HG02763 (cell line): ENCODE measurements around the gene PTPRZ1.

Source experiments
- ATAC-seq: cut with Tn5 transposase; IDR thresholded peaks from one replicate; pipeline ENCODE4 v1.9.1; 2021; ENCODE audit warnings: mild to moderate bottlenecking, moderate library complexity; ENCODE audit not compliant: unreplicated experiment

Gene PTPRZ1

DNA sequence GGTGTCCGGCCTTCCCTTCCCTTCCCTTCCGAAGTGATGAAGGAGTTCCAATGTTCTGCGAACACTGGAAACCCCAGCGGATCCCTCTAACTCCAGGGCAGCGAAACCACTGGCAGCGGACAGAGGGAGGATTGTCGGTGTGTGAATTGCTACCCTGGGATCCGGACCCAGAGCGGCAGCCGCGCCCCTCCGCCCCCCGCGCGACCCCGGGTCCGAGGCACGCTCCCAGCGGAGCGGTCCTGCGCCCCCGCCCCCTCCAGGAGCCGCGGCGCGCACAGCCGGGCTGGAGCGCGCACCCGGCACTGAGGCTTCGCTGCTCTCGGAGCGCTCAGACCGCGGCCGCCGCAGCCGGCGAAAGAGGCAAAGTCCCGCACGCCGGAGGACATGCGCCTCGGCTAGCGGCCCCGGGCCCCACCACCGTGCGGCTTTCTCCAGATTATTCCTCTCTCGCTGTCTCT is at the start of gene PTPRZ1:
Gene PTPRZ1 (plus strand): TSS at position 331 of the 458 bp plus-strand sequence. CDS start 339 bp downstream, outside the sequence.
- no peak for ATAC-seq

DNA sequence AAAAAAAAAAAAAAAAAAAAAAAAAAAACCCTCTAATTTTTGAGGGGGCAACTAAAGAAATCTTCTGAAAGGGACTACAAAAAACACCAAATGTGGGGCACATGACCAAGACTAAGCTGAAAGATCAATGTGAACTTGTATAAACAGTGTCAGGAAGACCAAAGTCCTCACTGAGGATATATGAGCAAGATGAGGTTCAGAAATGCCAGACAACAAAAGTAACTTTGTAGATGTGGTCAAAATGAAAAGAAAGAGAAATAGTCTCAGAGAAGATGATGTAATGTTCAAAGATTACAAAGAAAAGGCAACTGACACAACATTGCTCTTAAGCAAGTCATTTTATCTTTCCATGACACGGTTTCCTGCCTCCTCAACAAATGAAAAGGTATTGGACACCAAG is 48.7 kb upstream of the PTPRZ1 start:
- ATAC-seq: no peak

DNA sequence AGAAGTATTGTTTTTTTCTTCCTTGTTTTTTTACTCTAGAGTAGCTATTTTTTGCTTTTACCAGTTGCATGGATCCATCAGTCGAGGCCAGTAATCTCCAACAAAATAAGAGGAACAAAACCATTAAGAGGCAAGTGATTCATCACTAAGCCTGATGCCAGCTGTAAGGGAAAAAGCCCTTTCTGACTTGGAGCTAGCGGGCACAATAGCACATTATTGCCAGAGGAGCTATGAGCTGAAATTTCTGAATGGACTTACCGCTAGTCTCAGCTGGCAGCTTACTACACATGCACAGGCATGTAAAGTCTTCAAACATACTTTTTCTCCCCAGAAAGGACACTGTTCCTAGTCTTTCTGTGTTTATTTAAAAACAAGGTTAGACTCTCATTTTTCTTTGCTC is 41.6 kb upstream of the PTPRZ1 start:
- no peak for ATAC-seq

GRCh38 chr7:121831801-121832200 is 41.2 kb upstream of the PTPRZ1 start:
- ATAC-seq: no peak

DNA sequence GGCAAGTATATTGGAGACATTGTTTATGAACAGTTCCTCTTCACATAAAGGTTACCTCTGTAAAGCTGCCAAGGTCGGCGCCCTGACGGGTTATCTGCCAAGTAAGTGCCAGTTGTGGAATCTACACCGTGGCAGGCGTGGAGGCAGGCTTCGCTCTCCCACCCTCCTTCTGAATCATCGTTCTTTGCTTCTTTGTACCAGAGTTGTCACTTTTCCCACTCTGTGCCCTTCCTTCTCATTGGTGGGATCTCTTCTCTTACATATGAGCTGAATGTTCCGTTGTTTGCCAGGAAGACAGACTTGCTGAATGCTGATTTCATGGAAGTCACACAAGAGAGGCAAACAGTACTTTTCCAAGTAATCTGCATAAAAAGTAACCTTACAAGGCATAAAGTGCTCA is 40.6 kb upstream of the PTPRZ1 start:
- ATAC-seq: no peak

GRCh38 chr7:121833991-121834390 is 39.0 kb upstream of the PTPRZ1 start:
- ATAC-seq: no peak

- no peak for ATAC-seq
These were observed 35.5 kb upstream of the PTPRZ1 start for GRCh38 chr7:121837462-121837861.

DNA sequence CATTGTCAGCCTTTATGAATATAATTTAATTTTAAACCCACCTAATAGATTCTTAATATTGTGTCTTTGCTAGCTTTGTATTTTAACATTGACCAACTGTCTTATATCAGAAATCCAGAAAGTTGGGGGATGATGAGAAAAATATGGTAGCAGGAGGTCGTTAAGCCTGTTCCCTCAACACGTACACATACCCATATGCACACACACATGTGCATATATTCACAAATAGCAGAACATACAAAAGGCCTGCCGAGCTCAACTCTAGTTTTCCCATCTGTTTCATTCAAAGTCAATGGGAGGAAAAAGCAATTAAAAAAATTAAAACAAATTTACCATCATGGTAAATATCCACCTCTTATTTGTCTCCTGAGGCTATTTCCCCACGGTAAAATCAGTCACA is 25.9 kb upstream of the PTPRZ1 start:
- ATAC-seq: no peak

GRCh38 chr7:121853307-121853706 is 19.7 kb upstream of the PTPRZ1 start:
- no peak for ATAC-seq

- no peak for ATAC-seq
These were observed 12.0 kb upstream of the PTPRZ1 start for GRCh38 chr7:121860953-121861352.

DNA sequence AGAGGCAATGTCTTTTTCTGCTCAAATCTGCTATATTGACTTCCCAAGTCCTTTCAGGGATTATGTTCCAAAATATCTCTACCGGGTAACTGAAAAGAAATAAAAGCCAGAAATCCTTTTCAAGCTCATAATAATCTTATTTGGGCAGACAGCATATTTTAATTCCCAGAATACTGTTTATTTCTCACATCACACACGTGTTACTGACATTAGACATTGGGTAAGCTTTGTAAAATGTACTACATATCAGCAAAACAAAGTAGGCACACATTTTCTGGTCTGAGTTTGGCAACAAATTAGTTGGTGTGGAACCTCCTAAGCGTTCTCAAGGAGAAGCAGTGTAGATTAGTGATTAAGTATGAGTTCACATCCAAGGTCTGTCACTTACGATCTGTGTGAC is 10.4 kb upstream of the PTPRZ1 start:
- ATAC-seq: no peak

- no peak for ATAC-seq
These were observed 1.8 kb upstream of the PTPRZ1 start for GRCh38 chr7:121871188-121871587.

DNA sequence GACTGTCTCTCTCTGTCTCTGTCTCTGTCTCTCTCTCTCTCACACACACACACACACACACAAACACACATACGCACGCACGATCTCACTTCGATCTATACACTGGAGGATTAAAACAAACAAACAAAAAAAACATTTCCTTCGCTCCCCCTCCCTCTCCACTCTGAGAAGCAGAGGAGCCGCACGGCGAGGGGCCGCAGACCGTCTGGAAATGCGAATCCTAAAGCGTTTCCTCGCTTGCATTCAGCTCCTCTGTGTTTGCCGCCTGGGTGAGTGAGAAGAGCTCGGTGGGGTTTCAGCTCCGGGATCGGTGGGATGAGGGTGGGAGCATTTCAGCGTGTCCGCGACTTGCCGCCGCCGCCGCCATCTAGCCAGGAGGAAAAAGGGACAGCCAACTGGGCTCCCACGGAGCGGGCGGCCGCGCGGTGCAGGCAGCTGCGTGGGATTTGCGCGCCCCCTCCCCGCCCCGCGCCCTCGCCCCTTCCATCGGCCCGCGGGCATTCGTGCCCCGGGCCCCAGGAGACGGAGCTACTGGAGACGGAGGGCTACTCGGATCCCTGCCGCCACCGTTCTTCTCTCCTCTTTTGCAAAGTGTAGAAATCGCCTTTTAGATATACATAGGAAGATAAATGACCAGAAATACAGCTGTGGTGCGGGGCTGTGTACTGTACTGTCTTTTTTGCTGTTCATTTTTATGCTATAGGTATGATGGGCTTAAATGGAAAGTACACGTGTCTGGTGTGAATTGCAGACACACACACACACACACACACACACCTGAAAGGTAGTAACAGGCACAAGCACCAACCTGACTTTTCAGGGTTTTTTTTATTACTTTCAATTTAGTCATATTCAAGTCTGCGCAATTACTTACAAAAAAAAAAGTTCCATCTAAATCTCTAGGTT is 581 bp downstream of the PTPRZ1 start:
- no peak for ATAC-seq

- no peak for ATAC-seq
These were observed 1.3 kb downstream of the PTPRZ1 start for GRCh38 chr7:121874298-121874697.

DNA sequence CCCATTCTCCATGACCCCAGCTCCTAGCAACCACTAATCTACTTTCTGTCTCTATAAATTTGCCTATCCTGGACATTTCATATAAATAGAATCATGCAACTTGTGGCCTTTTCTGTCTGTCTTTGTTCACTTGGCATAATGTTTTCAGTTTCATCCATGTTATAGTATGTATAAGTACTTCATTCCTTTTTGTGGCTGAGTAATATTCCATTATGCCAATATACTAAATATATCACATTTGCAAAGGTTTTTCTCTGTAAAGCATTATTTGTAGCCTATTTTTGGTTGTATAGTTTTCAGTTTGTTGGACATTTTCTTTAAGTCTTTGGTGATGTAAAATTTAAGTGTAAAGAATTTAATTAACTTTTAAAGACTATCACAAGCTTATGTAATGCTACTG is 2.2 kb downstream of the PTPRZ1 start:
- no peak for ATAC-seq

DNA sequence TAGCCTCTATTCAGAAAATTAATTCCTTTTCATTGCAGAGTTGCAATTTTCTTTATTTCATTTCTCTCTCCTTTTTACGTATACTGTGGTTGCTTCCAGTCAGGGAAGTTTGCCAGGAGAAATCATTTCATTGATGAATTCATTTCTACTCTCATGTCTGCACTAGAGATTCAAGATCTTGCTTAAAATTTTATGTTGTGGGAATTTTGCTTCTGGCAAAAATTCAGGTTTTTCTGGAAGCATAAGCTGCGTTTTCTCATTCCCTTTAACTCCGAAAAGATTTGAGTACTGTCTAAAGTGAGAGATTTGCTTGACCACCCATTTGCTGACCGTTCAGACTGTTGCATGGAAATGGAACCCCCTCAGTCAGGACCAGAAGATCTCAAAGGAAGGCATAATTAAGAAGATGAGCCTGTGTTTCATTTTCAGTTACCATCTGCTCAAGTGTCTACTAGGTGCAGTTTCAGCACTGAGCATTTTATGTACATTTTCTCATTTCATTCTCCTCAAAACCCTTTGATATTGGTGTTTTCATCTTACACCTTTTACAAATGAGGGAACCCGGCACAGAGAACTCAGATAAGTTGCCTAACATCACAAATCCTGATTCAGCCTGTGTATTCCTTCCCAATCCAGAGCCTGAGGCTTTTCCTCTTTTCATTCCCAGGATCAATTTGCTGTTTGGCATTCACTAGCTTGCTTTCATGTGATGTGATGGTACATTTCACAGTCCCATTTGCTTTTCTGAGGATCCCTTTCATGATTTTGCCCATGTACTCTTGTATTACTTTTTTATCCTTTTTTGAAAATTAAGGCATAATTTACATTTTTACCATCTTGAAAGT is 3.9 kb downstream of the PTPRZ1 start:
- ATAC-seq: no peak

- no peak for ATAC-seq
These were observed 6.0 kb downstream of the PTPRZ1 start for GRCh38 chr7:121878918-121879464.

- no peak for ATAC-seq
These were observed 6.6 kb downstream of the PTPRZ1 start for GRCh38 chr7:121879544-121879943.

GRCh38 chr7:121882731-121883130 is 9.8 kb downstream of the PTPRZ1 start:
- no peak for ATAC-seq

DNA sequence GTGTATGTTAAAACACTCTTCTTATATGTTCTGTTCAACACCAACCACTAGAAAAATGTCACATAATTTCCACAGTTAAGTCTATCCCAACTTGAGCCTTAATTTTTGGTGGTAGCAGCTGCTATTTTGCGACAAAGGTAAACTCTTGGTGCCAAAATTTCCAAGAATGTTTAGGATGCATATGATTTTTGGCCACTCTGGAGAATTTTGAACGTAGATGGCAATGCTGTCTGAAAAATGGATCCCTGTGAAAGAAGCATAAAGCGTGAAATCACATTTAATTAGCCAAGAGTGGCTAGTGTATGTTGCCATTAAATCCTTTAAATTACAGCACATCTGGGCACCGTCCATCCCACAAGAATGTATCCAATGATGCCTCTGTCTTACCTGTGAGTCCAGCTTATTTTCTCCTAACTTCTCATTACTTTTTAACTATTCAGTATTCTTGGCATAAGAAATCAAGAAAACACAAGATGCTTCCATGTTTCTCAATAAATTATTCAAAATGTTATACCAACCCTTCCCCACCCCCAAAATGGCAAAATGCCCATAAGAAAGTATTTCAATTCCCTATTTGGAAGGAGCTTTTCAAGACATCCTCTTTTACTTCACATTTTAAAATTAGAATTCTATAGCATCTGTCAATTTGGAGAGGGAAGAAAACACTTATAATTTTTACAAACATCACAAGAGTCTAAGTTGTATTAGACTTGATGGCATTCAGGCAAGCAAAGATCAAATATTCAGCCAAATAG is 12.4 kb downstream of the PTPRZ1 start:
- ATAC-seq: no peak

GRCh38 chr7:121887634-121888033 is 14.7 kb downstream of the PTPRZ1 start:
- no peak for ATAC-seq
